ENCODE measurements around the gene OR3A2. TPM values are rescaled to one million over a fixed set of nuclear protein-coding genes. Genes with fewer than 3 reads are reported as not detected.
A peak's percentile ranks its signal among the peaks of the same experiment; 100 is the strongest.
"Not testable (repeated sequence)": the region's sequence is repeated elsewhere in the genome, so short reads cannot be mapped to it uniquely, and the experiment has no call there.

OR3A2 gene
- total RNA-seq, 6 experiments from 2014 or later = not detected

- Mint-ChIP-seq H3K27ac (no peak overlapping the region), H3K36me3 (ENCODE audit: low read depth) (peaks cover 5% of the 10 kb centered on the region; the same call in 1 of the 2 replicates), H3K4me1 (ENCODE audit: low read depth) (no peaks in the 10 kb centered on the region), H3K4me3 (no peak overlapping the region), H3K9me3 (peaks cover 32% of the 10 kb centered on the region), H3K27me3 (ENCODE audit: insufficient read depth) (no peaks in the 10 kb centered on the region)
- no peak for TF ChIP-seq CTCF (IDR thresholded peaks at IDR 0.05)
- DNase-seq = no peak
These were observed 3.7 kb upstream of the OR3A2 start for GRCh38 chr17:3389791-3390190.

GRCh38 chr17:3381957-3382356, 4.2 kb downstream of the OR3A2 start:
- H3K9me3 Mint-ChIP-seq = peaks cover 34% of the 10 kb centered on the region
- no peaks in the 10 kb centered on the region for H3K4me1 Mint-ChIP-seq (ENCODE audit: low read depth)
- no peak overlapping the region for H3K27ac Mint-ChIP-seq
- H3K36me3 Mint-ChIP-seq (ENCODE audit: low read depth) = peaks cover 5% of the 10 kb centered on the region; the same call in 1 of the 2 replicates
- no peak for TF ChIP-seq CTCF (IDR thresholded peaks at IDR 0.05)
- no peak overlapping the region for H3K4me3 Mint-ChIP-seq
- H3K27me3 Mint-ChIP-seq (ENCODE audit: insufficient read depth) = peaks cover 2% of the 10 kb centered on the region; the same call in 1 of the 2 replicates
- DNase-seq = no peak

- Mint-ChIP-seq H3K27me3 (ENCODE audit: insufficient read depth) (peaks cover 4% of the 10 kb centered on the region), H3K9me3 (peaks cover 37% of the 10 kb centered on the region), H3K36me3 (ENCODE audit: low read depth) (no peaks in the 10 kb centered on the region; the same call in 1 of the 2 replicates), H3K4me3 (no peak overlapping the region), H3K27ac (no peak overlapping the region), H3K4me1 (ENCODE audit: low read depth) (no peaks in the 10 kb centered on the region)
- DNase-seq = no peak
- TF ChIP-seq CTCF (IDR thresholded peaks at IDR 0.05) = no peak
These were observed 7.8 kb downstream of the OR3A2 start for GRCh38 chr17:3378321-3378720.

GRCh38 chr17:3371167-3371566, 14.9 kb downstream of the OR3A2 start:
- not testable (repeated sequence) for H3K27me3 Mint-ChIP-seq (ENCODE audit: insufficient read depth)

GRCh38 chr17:3342782-3343181, 43.3 kb downstream of the OR3A2 start:
- H3K27me3 Mint-ChIP-seq (ENCODE audit: insufficient read depth); DNase-seq; H3K36me3 Mint-ChIP-seq (ENCODE audit: low read depth); H3K4me1 Mint-ChIP-seq (ENCODE audit: low read depth); H3K4me3 Mint-ChIP-seq; H3K27ac Mint-ChIP-seq: not testable (repeated sequence)
- peaks cover 27% of the 10 kb centered on the region for H3K9me3 Mint-ChIP-seq

More at GRCh38 chr17:3371167-3371566, 14.9 kb downstream of the OR3A2 start:
- not testable (repeated sequence) for DNase-seq; H3K27ac Mint-ChIP-seq; H3K4me1 Mint-ChIP-seq (ENCODE audit: low read depth); H3K36me3 Mint-ChIP-seq (ENCODE audit: low read depth); H3K4me3 Mint-ChIP-seq
- peaks cover 27% of the 10 kb centered on the region for H3K9me3 Mint-ChIP-seq

- H3K36me3 Mint-ChIP-seq (ENCODE audit: low read depth) = peaks cover 4% of the 10 kb centered on the region; the same call in 1 of the 2 replicates
- DNase-seq = no peak
- H3K9me3 Mint-ChIP-seq = peaks cover 15% of the 10 kb centered on the region
- H3K4me1 Mint-ChIP-seq (ENCODE audit: low read depth) = no peaks in the 10 kb centered on the region
- no peak overlapping the region for H3K4me3 Mint-ChIP-seq
- peak; percentile 14; the same call in 1 of the 2 replicates for TF ChIP-seq CTCF (IDR thresholded peaks at IDR 0.05)
- H3K27me3 Mint-ChIP-seq (ENCODE audit: insufficient read depth) = no peaks in the 10 kb centered on the region
- H3K27ac Mint-ChIP-seq = no peak overlapping the region
These were observed 50.2 kb downstream of the OR3A2 start for GRCh38 chr17:3335876-3336275.

- Mint-ChIP-seq H3K27ac (no peak overlapping the region), H3K9me3 (no peaks in the 10 kb centered on the region; the same call in 1 of the 2 replicates), H3K4me3 (no peak overlapping the region), H3K27me3 (ENCODE audit: insufficient read depth) (no peaks in the 10 kb centered on the region), H3K4me1 (ENCODE audit: low read depth) (no peaks in the 10 kb centered on the region), H3K36me3 (ENCODE audit: low read depth) (no peaks in the 10 kb centered on the region)
- TF ChIP-seq CTCF (IDR thresholded peaks at IDR 0.05) = no peak
- no peak for DNase-seq
These were observed 67.8 kb downstream of the OR3A2 start for GRCh38 chr17:3318336-3318735.
